GM12801 (cell line): Measurements from ENCODE around the gene DCLK1.

ENCODE experiments used
- TF ChIP-seq, protein P1 (sequence below): IDR thresholded peaks from one replicate; pipeline ENCODE4 v1.5.1; 2011; ENCODE audit warnings: control low read depth; ENCODE audit not compliant: insufficient read length; ENCODE audit errors: extremely low read depth

Gene DCLK1

GRCh38 chr13:35984287-35984686 is 146.9 kb downstream of the DCLK1 start:
- TF ChIP-seq, protein P1, sequence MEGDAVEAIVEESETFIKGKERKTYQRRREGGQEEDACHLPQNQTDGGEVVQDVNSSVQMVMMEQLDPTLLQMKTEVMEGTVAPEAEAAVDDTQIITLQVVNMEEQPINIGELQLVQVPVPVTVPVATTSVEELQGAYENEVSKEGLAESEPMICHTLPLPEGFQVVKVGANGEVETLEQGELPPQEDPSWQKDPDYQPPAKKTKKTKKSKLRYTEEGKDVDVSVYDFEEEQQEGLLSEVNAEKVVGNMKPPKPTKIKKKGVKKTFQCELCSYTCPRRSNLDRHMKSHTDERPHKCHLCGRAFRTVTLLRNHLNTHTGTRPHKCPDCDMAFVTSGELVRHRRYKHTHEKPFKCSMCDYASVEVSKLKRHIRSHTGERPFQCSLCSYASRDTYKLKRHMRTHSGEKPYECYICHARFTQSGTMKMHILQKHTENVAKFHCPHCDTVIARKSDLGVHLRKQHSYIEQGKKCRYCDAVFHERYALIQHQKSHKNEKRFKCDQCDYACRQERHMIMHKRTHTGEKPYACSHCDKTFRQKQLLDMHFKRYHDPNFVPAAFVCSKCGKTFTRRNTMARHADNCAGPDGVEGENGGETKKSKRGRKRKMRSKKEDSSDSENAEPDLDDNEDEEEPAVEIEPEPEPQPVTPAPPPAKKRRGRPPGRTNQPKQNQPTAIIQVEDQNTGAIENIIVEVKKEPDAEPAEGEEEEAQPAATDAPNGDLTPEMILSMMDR: no peak

DNA sequence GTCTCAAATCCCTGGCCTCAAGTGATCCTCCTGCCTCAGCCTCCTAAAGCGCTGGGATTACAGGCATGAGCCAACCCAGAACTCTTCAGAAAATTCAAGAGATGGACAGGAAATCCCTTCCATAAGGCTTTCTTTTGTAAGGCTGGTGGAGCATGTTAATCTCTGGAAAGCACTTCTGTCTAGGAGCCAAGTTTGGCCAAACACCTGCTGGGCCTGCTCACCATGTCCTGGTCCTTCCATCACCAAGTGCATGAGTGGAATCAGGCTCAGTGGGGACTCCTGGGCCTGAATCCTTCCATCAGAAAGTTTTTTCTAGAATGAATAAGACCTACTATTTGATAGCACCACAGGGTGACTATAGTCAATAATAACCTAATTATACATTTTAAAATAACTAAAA is 148.0 kb downstream of the DCLK1 start:
- TF ChIP-seq, protein P1: no peak

GRCh38 chr13:35979361-35979951 is 151.7 kb downstream of the DCLK1 start:
- TF ChIP-seq, protein P1: no peak

DNA sequence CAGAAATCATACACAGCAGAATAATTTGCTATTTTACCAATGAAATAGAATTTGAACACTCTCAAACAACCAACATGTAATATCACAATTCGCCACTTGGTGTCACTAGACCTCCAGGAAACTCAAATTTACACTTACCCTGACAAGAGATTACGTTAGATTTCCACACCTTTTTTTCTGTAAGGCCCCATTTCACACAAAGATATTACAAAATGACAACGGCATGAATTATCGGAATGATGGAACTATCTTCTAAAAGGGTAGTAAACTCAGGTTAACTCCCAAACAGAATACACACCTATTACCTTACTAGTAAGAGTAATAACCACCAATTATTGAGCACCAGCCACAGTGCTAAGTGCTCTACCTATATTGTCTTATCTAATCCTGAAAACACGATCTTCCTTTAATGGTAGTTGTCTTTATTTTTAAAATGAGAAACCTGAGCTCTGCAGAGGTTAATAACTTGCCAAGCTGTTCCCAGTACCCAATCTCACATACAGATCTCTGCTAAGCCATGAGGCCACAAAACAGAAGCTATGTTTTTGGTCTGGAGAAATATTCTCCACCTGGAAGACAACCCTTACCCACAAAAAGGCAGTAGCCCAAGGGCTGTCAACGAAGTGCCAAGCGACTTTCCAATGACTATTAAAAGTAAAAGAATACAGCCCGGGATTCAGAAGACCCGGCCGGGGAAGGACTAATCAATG is 152.4 kb downstream of the DCLK1 start:
- TF ChIP-seq, protein P1: no peak

GRCh38 chr13:35977060-35977459 is 154.1 kb downstream of the DCLK1 start:
- TF ChIP-seq, protein P1: no peak

GRCh38 chr13:35976126-35976525 is 155.1 kb downstream of the DCLK1 start:
- TF ChIP-seq, protein P1: no peak

- TF ChIP-seq, protein P1: no peak
These were observed 165.2 kb downstream of the DCLK1 start for GRCh38 chr13:35966024-35966423.
